ENCODE data around the gene CDH12.

DNA sequence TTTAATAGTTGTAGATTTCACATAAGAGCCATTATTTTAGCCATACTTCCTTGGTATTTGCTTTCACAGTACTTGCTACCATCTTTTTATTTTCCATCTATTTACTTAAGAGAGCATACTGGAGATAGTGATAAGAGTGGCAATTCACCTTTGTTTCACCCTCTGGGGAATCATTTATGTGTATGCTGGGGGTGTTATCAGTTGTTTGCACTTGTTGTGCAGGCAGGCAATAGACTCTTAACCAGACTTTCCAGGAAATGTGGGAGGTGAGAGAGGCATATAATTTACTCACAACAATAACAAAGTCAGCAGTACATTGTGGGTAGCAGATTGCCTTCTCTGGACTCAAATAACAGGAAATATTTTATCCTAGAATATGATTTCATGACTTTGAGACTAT, 1018.3 kb downstream of the CDH12 start:
- TF ChIP-seq GATA2 (IDR thresholded peaks at IDR 0.05; ENCODE audit: low read depth, low read length) (no peak), GATA3 (IDR thresholded peaks at IDR 0.05; ENCODE audit: low read depth, low read length) (no peak)

All from SH-SY5Y (cell line).